OCI-LY7 (cell line): Measurements from ENCODE around the gene CTNNA1. TPM values are rescaled to one million over a fixed set of nuclear protein-coding genes. Genes with fewer than 3 reads are reported as not detected.

ENCODE experiments used
- BruUV-seq: library from RNA; stranded (reverse); fragments of 400-500 nt; replicated peaks from 2 replicates; lab custom pipeline; 2021; lab: Mats Ljungman, UMichigan
- CTCF ChIA-PET: fragments of 300-600 bp; sonication (Branson Sonifier 250); formaldehyde crosslinking; loops from one replicate; lab custom pipeline; 2022; ENCODE audit warnings: antibody characterized with exemption; ENCODE audit not compliant: unreplicated experiment; lab: Charles Lee
- POLR2A ChIA-PET: fragments of 300-600 bp; sonication (Branson Sonifier 250); formaldehyde crosslinking; loops from one replicate; lab custom pipeline; 2022; ENCODE audit warnings: antibody characterized with exemption; lab: Charles Lee
- DNase-seq: peaks from one replicate; pipeline ENCODE4 v3.0.0-alpha.2; 2015; ENCODE audit warnings: low spot score
- H2AFZ ChIP-seq: fragments of 200-600 bp; sonication (generic), shearing (Covaris generic); 2 replicates; pipeline ENCODE4 v1.6.1; 2014; ENCODE audit warnings: mild to moderate bottlenecking, antibody characterized with exemption, low read length, moderate library complexity
- H3K27ac ChIP-seq: fragments of 200-600 bp; sonication (generic); 2 replicates; pipeline ENCODE4 v1.5.1; 2014; ENCODE audit warnings: mixed run types, low read depth, mild to moderate bottlenecking, moderate library complexity, low read length, inconsistent platforms; ENCODE audit not compliant: poor library complexity, severe bottlenecking
- H3K36me3 ChIP-seq: fragments of 200-600 bp; sonication (generic); 2 replicates; pipeline ENCODE4 v1.6.1; 2014; ENCODE audit warnings: mild to moderate bottlenecking, antibody characterized with exemption, low read length, moderate library complexity, mixed read lengths; ENCODE audit not compliant: insufficient read depth
- H3K4me1 ChIP-seq: fragments of 200-600 bp; sonication (generic); 2 replicates; pipeline ENCODE4 v1.5.1; 2014; ENCODE audit warnings: mild to moderate bottlenecking, low read length; ENCODE audit not compliant: insufficient read depth, poor library complexity, severe bottlenecking
- H3K4me2 ChIP-seq: fragments of 200-600 bp; sonication (generic); 2 replicates; pipeline ENCODE4 v1.6.1; 2014; ENCODE audit warnings: mild to moderate bottlenecking, low read length
- H3K4me3 ChIP-seq: fragments of 200-600 bp; sonication (generic); 2 replicates; pipeline ENCODE4 v1.5.1; 2014; ENCODE audit warnings: mild to moderate bottlenecking, low read depth, low read length; ENCODE audit not compliant: poor library complexity, severe bottlenecking
- H3K79me2 ChIP-seq: fragments of 200-600 bp; sonication (generic); 2 replicates; pipeline ENCODE4 v1.6.1; 2016; ENCODE audit warnings: low read depth, mild to moderate bottlenecking, low read length, moderate library complexity, mixed read lengths; ENCODE audit not compliant: insufficient read depth
- H3K9me2 ChIP-seq: fragments of 200-600 bp; sonication (generic); 2 replicates; pipeline ENCODE4 v1.6.1; 2016; ENCODE audit warnings: mild to moderate bottlenecking, low read length, mixed read lengths; ENCODE audit not compliant: insufficient read depth
- H3K9me3 ChIP-seq: fragments of 200-600 bp; sonication (generic); 2 replicates; pipeline ENCODE4 v1.6.1; 2014; ENCODE audit warnings: mild to moderate bottlenecking, mixed run types, low read length, mixed read lengths
- H4K20me1 ChIP-seq: fragments of 200-600 bp; sonication (generic); 2 replicates; pipeline ENCODE4 v1.6.1; 2014; ENCODE audit warnings: mild to moderate bottlenecking, antibody characterized with exemption, low read length, moderate library complexity, mixed read lengths; ENCODE audit not compliant: insufficient read depth
- CTCF ChIP-seq: fragments of 200-600 bp; sonication (generic); conservative IDR thresholded peaks from 2 replicates; pipeline ENCODE4 v1.5.1; 2014; ENCODE audit warnings: mild to moderate bottlenecking, antibody characterized with exemption, low read length, moderate library complexity, mixed read lengths
- EZH2phosphoT487 ChIP-seq: fragments of 200-600 bp; sonication (generic); IDR thresholded peaks from 2 replicates; pipeline ENCODE4 v1.6.1; 2018; ENCODE audit warnings: low read depth, borderline replicate concordance, mild to moderate bottlenecking, mixed run types, antibody characterized with exemption, low read length, moderate library complexity, mixed read lengths
- intact Hi-C: fragments of 100-400 bp; cut with micrococcal nuclease; formaldehyde crosslinking; loops from one replicate; pipeline ENCODE4 v1.10.0; 2022; ENCODE audit not compliant: unreplicated experiment
- total RNA-seq, 2 experiments: library from RNA; depleted of rRNA in 1 of 2; stranded (reverse); fragments of >200 nt in 1 of 2; shearing (Covaris generic) in 1 of 2; gene quantifications; 2 replicates each; pipeline ENCODE4 v1.2.3, GENCODE V29; 2014 to 2022

Gene CTNNA1
- total RNA-seq, 2 experiments from 2014 or later, result 40.4 to 42.7 TPM

GRCh38 chr5:138762110-138762509, 8.9 kb downstream of the CTNNA1 start:
- intact Hi-C loops, result no loop called here
- Histone ChIP-seq H3K9me2 (no peaks in the 10 kb centered on the region), H3K36me3 (no peaks in the 10 kb centered on the region), H3K4me3 (no peak overlapping the region), H3K27ac (no peak overlapping the region), H4K20me1 (no peaks in the 10 kb centered on the region), H2AFZ (no peak overlapping the region), H3K79me2 (no peaks in the 10 kb centered on the region), H3K4me1 (no peaks in the 10 kb centered on the region), H3K9me3 (no peaks in the 10 kb centered on the region), H3K4me2 (no peak overlapping the region)
- no peak for DNase-seq
- CTCF ChIA-PET, result no interaction called here
- BruUV-seq, result no TSS peak
- POLR2A ChIA-PET, result interaction anchor here (1.0 to 1.4 kb wide), 3 partner anchors 12 to 30 kb away, joined by 3 to 5 read pairs (median 4); no protein-coding TSS in a partner anchor
- TF ChIP-seq EZH2phosphoT487 (no peak), CTCF (no peak)

- POLR2A ChIA-PET, result interaction anchor here (0.7 to 1.4 kb wide), 3 partner anchors 10 to 27 kb away, joined by 3 to 5 read pairs (median 5); no protein-coding TSS in a partner anchor
These were observed 10.0 kb downstream of the CTNNA1 start for GRCh38 chr5:138763037-138763778.

More at GRCh38 chr5:138763037-138763778, 10.0 kb downstream of the CTNNA1 start:
- no peak overlapping the region for H3K4me2 ChIP-seq
- H3K4me3 ChIP-seq, result no peak overlapping the region
- no peak for DNase-seq
- H2AFZ ChIP-seq, result no peak overlapping the region
- TF ChIP-seq CTCF, result no peak
- no peak for TF ChIP-seq EZH2phosphoT487
- no peaks in the 10 kb centered on the region for H4K20me1 ChIP-seq
- no peaks in the 10 kb centered on the region for H3K9me2 ChIP-seq
- H3K27ac ChIP-seq, result no peak overlapping the region
- H3K4me1 ChIP-seq, result no peaks in the 10 kb centered on the region
- H3K9me3 ChIP-seq, result no peaks in the 10 kb centered on the region
- CTCF ChIA-PET, result no interaction called here
- H3K79me2 ChIP-seq, result no peaks in the 10 kb centered on the region
- BruUV-seq, result no TSS peak
- H3K36me3 ChIP-seq, result no peaks in the 10 kb centered on the region
- intact Hi-C loops, result no loop called here
